ENCODE data around the gene GNG13.
A peak's percentile ranks its signal among the peaks of the same experiment; 100 is the strongest.

Gene GNG13

DNA sequence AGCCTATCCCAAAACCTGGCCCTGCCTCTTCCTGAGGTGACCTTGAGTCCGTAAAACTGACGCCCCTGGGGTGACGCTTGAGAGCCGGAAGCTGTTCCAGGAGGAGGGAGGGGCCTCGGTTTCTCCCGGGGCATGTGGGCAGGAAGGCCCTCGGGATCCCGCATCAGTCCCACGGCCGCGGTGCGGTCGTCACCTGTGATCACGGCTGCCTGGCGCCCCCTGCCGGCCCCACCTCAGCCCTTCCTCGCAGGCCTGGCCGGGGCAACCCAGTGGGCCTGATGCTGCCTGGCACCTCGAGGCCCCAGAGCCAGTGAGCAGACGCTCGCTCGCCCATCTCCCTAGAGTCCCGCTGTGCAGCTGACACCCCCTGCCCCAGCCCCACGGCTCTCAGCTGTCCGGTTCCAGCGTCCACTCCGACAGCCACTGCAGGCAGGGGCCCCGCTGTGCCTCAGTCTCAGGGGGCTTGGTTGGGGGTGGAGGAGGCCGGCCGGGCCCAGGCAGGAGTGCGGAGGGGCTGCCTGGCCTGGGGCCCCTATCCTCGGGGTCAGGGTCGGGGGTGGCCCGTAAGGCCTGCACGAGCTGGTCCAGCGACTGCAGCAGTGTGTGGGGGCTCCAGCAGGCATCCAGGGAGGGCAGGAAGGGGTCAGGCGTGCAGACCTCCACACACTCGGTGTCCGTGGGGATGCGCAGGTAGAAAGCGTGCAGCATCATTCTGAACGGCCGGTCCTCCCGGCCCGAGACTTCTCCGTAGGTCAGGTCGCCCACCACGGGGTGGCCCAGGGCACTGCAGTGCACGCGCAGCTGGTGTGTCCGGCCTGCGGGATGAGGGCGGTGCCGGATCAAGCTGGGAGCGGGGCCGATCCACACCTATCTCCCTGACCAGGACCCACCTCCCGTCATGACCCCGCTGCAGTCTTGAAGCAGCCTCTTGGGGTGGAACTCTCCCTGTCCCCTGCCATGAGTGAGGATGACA, 14.7 kb downstream of the GNG13 start:
- H3K27ac ChIP-seq: no peak overlapping the region
- TF ChIP-seq, protein P1, sequence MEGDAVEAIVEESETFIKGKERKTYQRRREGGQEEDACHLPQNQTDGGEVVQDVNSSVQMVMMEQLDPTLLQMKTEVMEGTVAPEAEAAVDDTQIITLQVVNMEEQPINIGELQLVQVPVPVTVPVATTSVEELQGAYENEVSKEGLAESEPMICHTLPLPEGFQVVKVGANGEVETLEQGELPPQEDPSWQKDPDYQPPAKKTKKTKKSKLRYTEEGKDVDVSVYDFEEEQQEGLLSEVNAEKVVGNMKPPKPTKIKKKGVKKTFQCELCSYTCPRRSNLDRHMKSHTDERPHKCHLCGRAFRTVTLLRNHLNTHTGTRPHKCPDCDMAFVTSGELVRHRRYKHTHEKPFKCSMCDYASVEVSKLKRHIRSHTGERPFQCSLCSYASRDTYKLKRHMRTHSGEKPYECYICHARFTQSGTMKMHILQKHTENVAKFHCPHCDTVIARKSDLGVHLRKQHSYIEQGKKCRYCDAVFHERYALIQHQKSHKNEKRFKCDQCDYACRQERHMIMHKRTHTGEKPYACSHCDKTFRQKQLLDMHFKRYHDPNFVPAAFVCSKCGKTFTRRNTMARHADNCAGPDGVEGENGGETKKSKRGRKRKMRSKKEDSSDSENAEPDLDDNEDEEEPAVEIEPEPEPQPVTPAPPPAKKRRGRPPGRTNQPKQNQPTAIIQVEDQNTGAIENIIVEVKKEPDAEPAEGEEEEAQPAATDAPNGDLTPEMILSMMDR (IDR thresholded peaks at IDR 0.05): peak; percentile 92
- no peak for TF ChIP-seq ZFX (IDR thresholded peaks at IDR 0.05; ENCODE audit: borderline replicate concordance)

DNA sequence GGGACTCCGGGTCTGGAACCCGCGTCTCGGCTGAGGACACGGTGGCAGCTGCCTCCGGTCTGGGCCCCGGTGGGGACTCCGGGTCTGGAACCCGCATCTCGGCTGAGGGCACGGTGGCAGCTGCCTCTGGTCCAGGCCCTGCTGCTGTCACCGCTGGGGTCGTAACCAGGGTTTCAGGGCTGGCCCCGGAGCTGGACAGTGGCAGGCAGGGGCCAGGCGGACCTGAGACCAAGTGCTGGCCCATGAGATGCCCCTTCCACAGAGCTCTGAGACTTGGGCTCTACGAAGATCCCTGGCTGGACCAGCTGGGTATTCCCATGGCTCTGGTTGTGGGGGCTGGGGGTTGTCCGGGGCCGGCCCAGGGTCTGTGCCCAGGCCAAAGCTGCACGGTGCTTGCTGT, 16.1 kb downstream of the GNG13 start:
- H3K27ac ChIP-seq: no peak overlapping the region

DNA sequence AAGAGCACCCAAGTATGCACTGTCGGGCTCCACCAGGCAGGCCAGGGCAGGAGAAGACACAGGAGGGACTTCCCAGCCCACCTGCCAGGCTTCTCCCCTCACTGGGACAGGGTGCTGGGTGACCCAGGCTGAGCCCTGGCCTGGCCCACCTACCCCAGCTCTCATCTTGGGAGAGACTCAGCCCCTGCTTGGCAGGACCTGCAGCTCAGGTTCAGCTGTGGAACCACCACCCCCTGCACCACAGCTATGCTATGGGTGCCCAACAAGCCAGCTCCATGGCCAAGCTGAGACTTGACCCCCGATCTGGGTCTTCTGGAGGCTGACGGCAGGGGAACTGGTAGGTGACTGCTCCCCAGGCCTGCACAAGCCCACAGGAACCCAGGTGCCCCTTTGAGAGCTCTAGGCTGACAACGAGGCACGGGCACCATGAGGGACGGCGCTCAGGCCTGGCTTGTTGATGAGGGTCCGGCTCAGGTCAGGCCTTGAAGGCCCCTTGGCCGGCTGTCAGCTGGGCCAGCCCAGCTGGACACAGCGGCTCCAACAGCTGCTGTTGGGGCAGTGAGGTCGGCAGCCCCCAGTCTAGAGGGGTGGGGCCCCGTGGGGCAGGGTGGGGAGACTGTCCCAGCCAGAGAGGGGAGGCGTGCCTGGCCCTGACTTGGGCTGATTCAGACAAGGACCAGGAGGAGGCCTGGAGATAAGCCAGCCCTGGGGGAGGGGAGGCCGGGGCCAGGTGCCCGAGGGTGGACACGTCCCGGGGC, 17.0 kb downstream of the GNG13 start:
- TF ChIP-seq ZFX (IDR thresholded peaks at IDR 0.05; ENCODE audit: borderline replicate concordance): no peak
- TF ChIP-seq, protein P1 (IDR thresholded peaks at IDR 0.05): no peak
- H3K27ac ChIP-seq: no peak overlapping the region

More for the DNA sequence above, 16.1 kb downstream of the GNG13 start:
- TF ChIP-seq ZFX (IDR thresholded peaks at IDR 0.05; ENCODE audit: borderline replicate concordance): no peak
- TF ChIP-seq, protein P1 (IDR thresholded peaks at IDR 0.05): no peak

DNA sequence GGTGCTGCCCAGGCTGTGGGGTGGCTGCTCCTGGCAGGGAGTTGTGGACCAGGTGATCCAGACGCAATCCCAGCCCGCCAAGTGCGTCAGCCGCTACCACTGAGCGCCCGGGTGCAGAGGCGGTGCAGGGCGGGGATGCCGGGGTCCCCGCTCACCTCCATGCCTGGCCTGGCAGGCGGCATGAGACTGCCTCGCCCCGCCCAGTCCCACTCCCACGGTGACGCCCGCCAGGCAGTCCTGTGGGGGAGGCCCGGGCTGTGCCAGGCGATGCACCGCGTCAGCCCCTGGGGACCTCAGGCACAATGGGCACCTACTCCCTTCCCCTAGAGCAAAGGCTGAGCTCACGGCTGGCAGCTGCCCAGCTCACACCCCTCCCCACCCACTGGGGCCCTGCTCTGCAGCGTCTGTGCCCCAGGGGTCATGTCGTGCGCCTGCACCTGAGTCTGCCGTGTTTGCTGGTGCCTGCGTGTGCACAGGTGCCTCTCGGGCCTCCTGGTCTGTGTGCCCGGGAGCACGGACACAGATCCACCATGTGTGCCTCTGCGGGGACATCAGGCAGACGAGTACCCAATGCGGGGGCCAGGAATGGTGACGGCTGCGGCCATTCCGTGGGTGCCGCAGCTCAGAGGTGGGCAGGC, 17.6 kb downstream of the GNG13 start:
- TF ChIP-seq, protein P1 (IDR thresholded peaks at IDR 0.05): no peak
- no peak for TF ChIP-seq ZFX (IDR thresholded peaks at IDR 0.05; ENCODE audit: borderline replicate concordance)
- no peak overlapping the region for H3K27ac ChIP-seq

DNA sequence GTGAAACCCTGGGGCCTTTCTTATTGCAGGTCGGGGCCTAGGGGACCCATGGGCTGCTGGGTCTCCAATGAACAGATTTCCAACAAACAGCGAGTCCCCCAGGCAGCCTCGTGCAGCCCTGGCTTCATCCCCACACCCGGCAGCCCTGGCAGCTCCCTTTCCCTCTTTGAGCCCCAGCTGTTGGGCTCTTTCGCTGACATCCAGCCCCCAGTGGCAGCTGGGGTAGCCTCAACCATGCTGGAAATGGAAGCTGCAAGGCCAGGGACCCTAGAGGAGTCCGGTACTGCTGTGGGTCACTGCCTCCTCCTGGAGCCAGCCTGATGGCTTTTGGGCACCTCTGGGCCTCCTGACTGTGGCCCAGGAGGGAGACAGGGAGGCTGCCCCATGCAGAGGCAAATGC, 18.3 kb downstream of the GNG13 start:
- no peak overlapping the region for H3K27ac ChIP-seq
- no peak for TF ChIP-seq ZFX (IDR thresholded peaks at IDR 0.05; ENCODE audit: borderline replicate concordance)
- TF ChIP-seq, protein P1 (IDR thresholded peaks at IDR 0.05): no peak

DNA sequence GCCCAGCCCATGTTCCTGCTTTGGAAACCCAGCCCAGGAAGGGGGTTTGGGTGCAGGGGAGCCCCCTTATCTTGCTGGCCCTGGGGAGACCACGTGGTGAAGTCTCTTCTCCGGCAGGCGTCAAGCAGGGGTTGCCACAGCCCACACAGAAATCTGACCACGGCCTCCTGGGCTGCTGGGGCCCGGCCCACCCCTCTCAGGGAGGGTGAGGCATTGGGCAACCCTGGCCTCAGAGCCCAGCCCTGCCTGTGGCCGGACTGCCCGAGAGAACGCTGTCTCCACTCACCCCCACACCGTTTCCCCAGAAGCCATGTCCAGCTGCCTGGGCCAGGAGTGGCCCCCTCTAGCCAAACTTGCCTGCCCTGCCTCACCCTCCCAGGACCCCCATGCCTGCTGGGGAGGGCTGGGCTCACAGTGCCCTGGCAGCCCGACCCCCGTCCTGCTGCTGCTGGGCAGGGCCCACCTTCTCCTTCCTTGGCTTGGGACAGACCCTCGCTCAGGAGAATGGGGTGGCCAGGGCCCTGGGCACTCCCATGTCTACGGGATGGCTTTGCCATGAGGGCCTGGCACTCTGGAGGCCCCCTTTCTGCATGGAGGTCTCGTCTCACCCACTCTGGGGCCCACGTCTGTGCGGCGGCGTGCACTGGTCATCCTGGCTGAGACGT, 19.1 kb downstream of the GNG13 start:
- H3K27ac ChIP-seq: no peak overlapping the region
- TF ChIP-seq, protein P1 (IDR thresholded peaks at IDR 0.05): no peak
- no peak for TF ChIP-seq ZFX (IDR thresholded peaks at IDR 0.05; ENCODE audit: borderline replicate concordance)

Measured in 22Rv1 (cell line).